ENCODE measurements around the gene CLPTM1.
A peak's percentile ranks its signal among the peaks of the same experiment; 100 is the strongest.
"Not testable (repeated sequence)": the region's sequence is repeated elsewhere in the genome, so short reads cannot be mapped to it uniquely, and the experiment has no call there.

The CLPTM1 gene

DNA sequence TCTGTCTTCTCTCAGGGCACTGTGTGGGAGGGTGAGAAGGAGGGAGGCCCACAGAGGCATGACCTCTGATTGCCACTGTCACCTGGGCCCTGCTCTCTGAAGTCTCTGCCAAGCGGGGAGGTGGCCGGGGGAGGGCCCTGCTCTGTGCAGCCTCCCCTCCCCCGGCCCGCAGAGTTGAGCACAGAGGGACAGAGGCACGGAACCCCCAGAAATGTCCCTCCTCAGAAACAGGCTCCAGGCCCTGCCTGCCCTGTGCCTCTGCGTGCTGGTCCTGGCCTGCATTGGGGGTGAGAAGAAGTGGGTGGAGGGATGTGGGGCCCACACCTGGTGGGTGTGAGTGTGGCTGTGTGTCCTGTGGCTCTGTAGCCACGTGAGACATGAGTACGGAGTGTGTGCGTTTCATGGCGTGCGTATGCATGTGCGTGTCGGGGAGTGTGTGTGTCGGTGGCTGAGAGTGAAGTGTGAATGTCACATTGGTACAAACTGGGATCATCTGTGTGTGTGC is 13.1 kb upstream of the CLPTM1 start, which contains the start of gene APOC4:
APOC4 (plus strand) TSS at position 171 of the 505 bp plus-strand sequence; CDS start at position 212, 41 bp downstream.
- DNase-seq (ENCODE audit: low spot score), result no peak

DNA sequence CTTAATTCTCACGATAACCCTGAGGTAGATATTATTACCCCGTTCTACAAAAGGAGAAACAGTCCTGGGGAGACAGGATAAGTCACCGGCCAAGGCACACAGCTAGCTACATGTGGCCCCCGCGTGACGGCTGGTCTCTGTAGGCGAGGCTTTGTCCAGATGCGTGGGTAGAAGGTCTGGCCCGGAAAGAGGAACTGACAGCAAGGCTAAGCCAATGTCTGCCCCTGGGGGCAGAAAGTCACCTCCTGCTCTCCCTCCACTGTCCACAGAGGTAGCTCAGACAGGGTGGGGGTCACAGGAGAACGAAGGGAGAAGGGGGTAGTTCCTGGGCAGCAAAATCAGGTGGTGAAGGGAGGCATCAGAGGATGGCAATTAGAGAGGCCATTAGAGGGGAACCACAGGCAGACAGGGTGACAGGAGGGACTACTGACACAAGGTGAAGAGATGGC is 11.4 kb upstream of the CLPTM1 start:
- no peak for DNase-seq (ENCODE audit: low spot score)

DNA sequence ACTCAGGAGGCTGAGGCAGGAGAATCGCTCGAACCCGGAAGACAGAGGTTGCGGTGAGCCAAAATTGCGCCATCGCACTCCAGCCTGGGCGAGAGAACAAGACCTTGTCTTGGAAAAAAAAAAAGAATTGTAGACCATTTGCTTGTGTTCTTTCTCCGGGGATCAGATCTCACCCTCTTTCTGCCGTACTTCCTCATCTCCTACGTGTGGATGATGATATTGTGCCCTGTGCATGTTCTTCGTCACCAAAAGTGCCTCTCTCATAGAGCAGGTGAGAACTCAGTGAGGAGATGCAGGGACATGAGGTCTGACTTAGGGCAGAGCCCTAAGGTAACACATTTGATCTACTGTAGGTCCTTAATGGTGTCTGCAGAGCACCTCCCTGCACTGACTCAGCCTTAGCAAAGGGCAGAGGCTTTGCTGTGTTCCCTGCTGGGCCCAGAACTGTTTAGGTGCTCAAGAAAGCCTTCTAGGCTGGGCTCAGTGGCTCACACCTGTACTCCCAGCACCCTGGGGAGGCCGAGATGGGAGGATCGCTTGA is 8.1 kb upstream of the CLPTM1 start:
- no peak for DNase-seq (ENCODE audit: low spot score)

DNA sequence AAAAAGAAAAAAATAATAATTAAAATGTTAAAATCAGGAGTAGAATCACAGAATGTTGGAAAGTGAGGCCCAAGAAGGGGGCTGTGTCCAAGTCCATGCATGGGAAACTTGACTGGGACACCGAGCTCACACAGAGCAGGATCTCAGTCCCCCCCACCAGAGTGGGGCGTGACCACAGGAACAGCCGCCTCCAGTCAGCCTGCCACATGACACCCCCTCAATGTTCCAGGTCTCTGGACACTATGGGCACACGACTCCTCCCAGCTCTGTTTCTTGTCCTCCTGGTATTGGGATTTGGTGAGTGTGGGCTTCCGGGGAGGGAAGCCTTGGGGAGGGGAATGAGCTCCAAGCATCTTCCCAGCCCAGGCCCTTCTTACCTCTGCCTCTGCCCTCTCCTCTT is 6.9 kb upstream of the CLPTM1 start:
- DNase-seq (ENCODE audit: low spot score), result no peak

DNA sequence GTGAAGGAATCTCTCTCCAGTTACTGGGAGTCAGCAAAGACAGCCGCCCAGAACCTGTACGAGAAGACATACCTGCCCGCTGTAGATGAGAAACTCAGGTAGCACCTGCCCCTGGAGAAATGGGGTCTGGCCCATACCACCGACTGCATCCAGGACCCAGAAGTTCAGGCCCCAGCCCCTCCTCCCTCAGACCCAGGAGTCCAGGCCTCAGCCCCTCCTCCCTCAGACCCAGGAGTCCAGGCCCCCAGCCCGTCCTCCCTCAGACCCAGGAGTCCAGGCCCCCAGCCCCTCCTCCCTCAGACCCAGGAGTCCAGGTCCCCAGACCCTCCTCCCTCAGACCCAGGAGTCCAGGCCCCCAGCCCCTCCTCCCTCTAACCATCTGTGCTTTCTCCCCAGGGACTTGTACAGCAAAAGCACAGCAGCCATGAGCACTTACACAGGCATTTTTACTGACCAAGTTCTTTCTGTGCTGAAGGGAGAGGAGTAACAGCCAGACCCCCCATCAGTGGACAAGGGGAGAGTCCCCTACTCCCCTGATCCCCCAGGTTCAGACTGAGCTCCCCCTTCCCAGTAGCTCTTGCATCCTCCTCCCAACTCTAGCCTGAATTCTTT is 6.3 kb upstream of the CLPTM1 start:
- DNase-seq (ENCODE audit: low spot score), result no peak

DNA sequence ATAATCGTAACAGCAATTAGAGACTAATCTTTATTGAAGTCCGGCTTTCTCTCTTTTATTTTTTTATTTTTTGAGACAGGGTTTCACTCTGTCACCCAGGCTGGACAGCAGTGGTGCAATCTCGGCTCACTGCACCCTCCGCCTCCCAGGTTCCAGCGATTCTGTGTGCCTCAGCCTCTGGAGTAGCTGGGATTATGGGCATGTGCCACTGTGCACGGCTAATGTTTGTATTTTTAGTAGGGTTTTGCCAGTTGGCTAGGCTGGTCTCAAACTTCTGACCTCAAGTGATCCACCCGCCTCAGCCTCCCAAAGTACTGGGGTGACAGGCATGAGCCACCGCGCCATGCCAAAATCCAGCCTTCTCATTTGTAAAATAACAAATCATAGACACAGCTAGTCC is 5.6 kb upstream of the CLPTM1 start:
- no peak for DNase-seq (ENCODE audit: low spot score)

DNA sequence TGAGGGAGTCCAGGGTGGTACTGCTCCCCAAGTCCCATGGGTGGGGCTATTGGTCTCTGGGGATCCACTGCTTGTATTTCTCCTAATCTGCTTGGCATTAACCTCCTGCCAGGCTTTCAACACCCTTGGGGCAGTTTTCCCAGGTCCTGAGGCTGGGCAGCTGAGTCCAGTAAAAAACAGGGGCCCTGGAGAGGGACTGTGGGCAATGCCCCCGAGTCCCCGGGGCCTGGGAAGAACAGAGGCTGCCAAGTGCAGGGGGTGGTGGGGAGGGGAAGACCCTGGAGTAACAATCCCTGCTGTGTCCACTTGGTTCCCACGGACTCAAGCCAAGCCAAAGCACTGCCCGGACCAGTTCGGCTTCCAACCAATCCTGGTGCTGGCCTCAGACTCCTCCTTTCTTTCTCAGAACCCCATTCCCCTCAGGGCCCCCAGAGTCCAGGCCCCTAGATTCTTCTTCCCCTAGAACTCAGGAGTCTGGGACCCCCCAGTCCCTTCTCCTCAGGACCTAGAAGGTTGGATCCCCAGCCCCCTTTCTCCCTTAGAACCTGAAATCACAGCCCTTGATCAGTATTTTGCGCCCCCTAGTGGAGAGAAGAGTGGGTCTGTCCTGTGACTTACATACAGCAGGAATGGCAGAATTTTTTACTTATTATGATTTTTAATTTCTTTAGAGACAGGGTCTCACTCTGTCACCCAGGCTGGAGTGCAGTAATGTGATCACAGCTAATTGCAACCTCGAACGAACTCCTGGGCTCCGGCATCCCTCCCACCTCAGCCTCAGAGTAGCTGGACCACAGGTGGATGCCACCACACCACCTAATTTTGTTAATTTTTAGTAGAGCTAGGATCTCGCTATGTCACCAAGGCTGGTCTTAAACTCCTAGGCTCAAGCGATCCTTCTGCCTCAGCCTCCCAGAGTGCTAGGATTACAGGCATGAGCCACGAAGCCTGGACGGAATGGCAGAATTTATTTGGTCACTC is 3.7 kb upstream of the CLPTM1 start:
- peak; percentile 77 for DNase-seq (ENCODE audit: low spot score)

DNA sequence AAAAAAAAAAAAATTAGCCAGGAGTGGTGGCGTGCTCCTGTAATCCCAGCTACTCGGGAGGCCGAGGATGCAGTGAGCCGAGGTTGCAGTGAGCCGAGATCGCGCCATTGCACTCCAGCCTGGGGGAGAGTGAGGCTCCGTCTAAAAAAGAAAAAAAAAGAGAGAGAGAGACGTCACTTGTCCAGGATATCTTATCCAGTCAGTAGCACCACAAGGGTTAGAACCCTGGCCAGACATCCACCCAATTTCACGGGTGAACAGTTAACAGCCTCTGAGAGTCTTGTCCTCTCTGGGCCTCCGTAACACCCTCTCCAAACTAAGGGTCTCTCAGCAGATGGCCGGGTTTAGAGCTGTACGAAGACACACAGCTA is 917 bp upstream of the CLPTM1 start:
- DNase-seq (ENCODE audit: low spot score), result no peak

DNA sequence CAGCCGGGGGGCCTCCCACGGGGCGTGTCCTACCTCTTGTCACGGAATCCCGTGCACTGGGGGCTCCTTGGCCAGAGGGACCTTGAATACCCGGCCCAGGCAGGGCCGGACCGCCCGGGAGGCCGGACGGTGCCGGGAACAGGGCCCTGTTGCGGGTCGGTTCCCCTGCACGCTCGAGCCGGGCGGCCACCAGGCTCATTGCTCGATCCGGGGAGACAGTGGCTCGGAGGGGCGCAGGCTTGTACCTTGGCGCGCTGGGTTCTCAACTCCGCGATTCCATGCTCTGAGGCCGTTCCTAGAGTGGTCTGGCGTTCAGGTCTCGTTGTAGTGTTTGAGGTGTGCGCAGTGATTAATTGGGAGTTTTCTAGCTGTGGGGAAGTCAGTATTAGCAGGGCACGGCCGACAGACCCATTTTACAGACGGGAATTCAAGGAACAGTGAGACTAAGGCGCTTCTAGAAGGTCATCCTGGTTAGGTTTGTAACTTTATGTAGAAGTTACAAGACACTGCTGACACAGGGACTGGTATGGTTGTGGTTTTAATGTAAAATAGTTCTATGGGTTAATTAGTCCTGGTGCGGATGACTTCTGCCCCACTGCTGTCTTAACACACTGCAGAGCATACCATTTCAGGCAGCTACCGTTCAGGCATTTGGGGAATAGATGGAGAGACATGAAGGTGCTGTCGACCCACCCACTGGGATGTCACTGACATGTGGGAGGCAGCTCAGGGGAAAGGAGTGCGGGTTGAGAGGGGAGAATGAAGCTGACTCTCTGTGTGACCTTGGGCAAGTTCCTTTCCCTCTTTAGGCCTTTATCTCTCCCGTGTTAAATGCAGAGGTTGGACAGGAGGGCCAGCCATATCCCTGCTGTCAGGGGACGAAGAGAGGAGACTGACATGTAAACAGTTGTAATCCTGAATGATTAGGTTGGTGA is 592 bp downstream of the CLPTM1 start:
- no peak for DNase-seq (ENCODE audit: low spot score)

DNA sequence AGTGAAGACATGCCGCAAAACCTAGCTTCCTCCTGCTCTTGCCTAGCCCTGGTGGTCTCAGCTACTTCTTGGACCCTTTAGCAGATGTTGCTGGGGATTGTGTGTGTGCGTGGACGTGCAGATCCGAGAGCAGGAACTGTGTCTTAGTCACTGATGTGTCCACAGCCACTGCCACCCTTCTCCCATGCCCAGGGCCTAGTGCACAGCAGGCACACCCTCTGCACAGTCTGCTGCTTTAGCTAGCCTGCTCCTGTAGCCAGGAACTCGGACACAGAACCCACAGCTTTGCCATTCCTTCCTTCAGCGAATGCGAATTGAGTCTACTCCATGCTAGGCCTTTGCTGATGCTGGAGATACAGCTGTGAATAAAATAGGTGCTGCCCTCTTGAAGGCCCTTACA is 2.3 kb downstream of the CLPTM1 start:
- DNase-seq (ENCODE audit: low spot score), result no peak

DNA sequence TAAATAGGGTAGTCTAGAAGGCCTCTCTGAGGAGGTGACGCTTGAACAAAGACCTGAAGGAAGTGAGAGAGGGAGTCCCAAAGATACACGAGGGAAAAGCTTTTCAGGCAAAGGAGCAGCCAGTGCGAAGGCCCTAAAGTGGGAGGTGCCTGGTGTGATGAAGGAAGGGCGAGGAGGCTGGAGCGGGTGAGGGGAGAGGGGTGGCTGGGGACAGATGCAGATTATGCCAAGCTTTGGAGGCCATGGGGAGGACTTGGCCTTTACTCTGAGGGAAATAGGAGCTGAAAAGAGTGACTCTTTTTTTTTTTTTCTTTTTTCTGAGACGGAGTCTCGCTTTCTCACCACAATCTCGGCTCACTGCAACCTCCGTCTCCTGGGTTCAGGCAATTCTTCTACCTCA is 2.9 kb downstream of the CLPTM1 start:
- no peak for DNase-seq (ENCODE audit: low spot score)

DNA sequence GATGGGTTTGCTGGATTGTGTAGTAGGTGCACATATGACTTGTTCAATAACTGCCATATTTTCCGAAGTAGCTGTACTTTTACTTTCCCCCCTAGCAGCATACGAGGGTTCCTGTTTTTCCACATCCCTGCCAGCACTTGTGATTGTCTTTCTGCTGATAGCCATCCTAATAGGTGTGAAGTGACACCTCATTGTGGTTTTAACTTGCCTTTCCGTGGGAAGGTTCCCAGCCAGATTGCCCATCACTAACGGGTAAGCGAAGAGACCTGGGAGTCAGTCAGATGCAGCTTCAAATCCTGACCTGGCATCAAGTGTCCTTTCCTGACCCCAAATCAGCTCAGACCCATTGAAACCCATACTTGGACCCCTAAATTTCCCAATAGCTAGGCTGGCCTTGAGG is 4.5 kb downstream of the CLPTM1 start:
- DNase-seq (ENCODE audit: low spot score), result no peak

DNA sequence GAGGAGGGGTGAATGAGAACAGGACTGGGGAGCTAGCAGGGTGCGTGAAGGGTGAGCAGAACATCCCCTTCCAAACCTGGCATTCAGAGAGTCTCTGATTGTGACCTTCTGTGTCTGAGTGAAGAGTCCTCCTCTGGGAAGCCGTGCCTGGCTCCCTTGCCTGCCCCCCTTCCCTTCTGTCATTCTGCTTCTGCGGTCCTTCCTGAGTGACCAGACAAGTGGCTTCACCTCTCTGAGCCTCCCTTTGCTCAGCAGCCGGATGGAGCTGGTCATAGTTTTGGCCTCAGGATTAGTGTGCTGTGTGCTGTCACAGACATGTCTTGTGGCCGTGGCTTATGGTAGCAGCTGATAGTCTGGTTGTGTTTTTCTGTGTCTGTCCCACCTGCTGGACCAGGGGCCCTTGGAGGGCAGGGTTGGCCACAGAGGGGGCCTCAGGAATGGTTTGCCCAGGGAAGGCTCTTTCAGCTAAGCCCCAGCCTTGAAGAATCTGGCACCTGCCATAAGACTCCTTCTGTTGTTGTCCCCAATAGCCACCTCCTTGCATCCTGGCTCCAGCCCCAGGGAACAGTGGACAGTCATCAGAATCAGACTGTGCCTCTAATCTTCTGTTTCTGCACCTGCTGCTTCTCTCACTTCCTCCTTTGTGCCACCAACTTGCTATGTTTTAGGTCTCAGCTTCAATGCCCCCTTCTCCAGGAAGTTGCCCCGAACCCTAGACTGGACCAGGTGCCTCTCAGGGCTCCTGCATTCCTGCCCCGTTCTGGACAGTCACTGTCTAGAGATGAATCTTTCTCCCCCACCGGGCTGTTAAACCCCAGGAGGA is 5.9 kb downstream of the CLPTM1 start:
- no peak for DNase-seq (ENCODE audit: low spot score)

DNA sequence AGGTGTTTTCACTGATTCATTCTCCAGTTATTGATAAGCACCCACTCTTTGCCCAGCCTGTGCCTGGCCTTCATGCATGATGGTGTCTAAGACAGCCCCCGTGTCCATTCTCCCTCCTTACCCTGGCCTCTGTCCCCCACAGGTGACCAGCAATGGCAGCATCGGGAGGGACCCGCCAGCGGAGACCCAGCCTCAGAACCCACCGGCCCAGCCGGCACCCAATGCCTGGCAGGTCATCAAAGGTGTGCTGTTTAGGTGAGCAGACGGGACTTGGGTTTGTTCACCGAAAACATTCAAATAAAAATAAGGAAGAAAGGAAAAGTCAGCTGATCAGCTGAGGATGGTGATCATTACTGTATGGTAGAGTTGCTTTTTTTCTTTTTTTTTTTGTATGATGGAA is 6.6 kb downstream of the CLPTM1 start:
- no peak for DNase-seq (ENCODE audit: low spot score)

DNA sequence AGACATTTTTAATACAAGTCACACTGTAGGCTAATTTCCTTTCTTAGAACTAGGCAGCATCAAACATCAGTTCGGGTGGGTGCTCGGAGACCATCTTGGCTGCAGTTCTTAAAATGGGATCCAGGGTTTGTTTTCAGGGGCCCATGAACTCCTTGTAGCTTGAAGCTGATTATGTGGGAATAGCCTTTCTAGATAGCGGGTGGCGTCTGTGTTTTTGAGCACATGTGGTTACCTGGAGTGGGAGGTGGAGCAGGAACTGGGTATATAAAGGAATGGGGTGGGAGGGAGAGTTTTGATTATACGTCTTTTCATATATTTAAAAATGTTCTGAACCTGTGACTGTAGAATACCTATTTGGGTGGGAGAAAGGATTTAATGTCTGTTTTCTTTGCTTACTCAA is 12.9 kb downstream of the CLPTM1 start:
- DNase-seq (ENCODE audit: low spot score), result no peak

DNA sequence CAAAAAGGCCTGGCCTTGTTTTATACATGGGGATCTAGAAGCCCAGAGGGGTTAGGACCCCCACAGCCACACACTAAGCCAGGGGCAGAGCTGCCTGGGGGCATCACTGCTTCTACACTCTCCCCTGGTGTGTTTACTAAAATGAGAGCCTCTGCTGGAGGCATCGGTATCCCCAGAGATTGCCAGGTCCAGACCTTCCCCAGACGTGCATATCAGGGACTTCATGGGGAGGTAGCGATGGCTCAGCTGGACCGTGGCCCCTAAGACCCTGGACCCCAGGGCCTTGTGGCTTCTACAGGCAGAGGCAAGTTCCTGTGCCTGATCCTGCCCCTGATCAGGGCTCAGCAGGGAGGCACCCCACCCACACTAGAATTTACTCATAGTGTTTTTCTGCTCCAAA is 13.5 kb downstream of the CLPTM1 start:
- DNase-seq (ENCODE audit: low spot score), result no peak

DNA sequence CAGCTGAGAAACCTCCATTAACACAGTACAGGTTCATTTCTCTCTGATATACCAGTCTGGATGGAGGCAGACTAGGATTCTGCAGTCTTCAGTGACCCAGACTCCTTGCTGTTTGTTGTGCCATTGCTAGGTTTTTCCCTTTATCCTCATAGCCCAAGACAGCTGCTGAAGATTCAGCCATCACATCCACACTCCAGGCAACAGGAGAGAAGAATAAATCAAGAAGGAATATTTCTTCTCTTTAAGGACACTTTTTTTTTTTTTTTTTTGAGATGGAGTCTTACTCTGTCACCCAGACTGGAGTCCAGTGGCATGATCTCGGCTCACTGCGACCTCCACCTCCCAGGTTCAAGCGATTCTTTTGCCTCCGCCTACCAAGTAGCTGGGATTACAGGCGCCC is 14.3 kb downstream of the CLPTM1 start:
- DNase-seq (ENCODE audit: low spot score), result no peak

DNA sequence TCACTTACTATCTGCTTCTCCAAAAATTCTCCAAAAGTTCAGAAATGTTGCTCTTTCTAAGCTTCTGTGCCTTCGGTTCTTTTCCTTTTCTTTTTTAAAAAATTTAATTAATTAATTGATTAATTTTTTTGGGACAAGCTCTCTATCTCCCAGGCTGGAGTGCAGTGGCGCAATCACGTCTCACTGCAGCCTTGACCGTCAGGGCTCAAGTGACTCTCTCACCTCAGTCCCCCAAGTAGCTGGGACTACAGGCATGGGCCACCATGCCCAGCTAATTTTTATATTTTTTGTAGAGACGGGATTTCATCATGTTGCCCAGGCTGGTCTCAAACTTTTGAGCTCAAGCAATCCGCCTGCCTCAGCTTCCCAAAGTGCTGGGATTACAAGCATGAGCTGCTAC is 16.3 kb downstream of the CLPTM1 start:
- DNase-seq (ENCODE audit: low spot score), result not testable (repeated sequence)

DNA sequence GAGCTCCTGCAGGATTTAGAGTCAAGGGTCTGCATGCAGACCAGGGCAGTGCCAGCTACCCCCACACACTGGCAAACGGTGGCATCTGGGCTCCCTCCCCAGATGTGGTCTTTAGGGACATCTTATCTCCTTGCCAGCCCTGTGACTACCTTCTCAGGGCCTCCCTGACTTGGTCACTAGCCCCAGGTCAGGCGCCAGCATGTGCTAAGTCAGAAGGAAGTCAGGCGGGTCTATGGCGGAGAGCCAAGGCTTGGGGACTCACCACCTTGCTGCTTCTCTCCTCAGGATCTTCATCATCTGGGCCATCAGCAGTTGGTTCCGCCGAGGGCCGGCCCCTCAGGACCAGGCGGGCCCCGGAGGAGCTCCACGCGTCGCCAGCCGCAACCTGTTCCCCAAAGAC is 17.6 kb downstream of the CLPTM1 start:
- DNase-seq (ENCODE audit: low spot score), result no peak

DNA sequence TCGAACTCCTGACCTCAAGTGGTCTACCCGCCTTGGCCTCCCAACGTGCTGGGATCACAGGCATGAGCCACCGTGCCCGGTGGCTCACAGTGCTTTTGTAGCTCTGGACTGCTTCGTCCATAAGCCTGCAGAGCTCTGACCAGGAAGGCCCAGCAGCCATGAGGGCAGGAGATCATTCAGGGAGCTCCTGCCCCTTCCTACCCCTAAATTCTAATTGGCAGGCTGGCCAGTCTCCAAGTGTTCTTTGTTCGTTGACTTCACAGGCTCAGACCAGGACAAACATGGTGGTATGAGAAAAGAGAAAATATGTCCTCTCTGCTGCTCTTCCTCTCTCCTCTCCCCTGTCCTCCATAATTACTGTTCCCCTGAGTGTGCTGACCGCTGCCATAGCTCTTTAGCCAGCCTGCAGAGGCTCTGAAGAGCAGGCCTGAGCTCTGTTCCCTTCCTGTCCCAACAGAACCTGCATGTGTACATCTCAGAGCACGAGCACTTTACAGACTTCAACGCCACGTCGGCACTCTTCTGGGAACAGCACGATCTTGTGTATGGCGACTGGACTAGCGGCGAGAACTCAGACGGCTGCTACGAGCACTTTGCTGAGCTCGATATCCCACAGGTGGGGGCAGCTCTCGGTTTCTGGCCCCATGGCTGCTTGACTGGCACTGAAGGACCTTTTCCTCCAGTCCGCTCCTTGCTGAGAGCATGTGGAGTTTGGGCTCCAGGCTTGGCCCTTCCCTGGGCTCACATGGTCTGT is 19.0 kb downstream of the CLPTM1 start:
- DNase-seq (ENCODE audit: low spot score), result no peak

Data from AG08396 (cell line).